Body of pancreas (tissue), 4 donors: Measurements from ENCODE around the gene PTPRS.

Experiments
- POLR2A ChIP-seq, 3 donors: fragments of 450-650 bp; IDR thresholded peaks; one replicate each; pipeline ENCODE4 v1.6.1; 2016; ENCODE audit warnings: antibody characterized with exemption in 3 of 3, mild to moderate bottlenecking in 2 of 3
- TF ChIP-seq, protein P1 (sequence below), 7 experiments: fragments of 450-650 bp in 4 of 7; fragments of 200-600 bp in 3 of 7; sonication (generic) in 3 of 7; IDR thresholded peaks; one replicate each; pipeline ENCODE4 v1.5.1; 2016 to 2019; ENCODE audit warnings: antibody characterized with exemption in 7 of 7

DNA sequence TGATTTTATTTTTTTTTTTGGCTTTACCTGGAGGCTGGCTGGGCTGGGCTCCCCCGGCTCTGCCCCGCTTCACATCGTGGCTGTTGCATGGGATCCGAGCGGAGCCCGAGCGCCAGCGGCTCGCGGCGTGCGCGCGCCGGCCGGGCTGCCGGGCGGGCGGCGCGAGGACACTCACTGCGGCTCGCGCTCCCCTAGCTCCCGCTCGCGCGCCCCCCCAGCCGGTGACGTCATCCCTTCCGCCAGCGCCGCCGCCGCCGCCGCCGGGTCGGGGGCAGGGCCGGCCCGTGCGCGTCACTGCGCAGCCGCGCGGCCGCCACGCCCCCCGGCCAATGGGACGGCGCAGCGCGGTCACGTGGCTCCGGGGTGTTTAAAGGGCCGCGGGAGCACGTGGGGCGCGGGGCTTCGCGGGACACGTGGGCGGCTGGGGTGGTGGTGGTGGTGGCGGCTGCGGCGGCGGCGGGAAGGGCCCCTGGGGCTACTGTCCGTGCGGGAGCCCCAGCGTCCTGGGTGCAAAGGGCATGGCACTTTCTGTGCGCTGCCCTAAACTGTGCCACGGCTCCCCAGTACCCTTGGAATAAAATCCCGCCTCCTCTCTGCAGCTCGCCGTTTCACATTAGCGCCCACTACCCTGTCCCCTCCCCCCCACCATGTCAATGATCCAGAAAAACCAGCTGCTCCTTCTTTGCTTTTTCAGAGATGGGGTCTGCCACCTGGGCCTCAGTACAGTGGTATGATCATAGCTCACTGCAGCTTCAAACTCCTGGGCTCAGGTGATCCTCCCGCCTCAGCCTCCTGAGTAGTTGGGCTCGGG, at the start of gene PTPRS:
- TF ChIP-seq, protein P1, sequence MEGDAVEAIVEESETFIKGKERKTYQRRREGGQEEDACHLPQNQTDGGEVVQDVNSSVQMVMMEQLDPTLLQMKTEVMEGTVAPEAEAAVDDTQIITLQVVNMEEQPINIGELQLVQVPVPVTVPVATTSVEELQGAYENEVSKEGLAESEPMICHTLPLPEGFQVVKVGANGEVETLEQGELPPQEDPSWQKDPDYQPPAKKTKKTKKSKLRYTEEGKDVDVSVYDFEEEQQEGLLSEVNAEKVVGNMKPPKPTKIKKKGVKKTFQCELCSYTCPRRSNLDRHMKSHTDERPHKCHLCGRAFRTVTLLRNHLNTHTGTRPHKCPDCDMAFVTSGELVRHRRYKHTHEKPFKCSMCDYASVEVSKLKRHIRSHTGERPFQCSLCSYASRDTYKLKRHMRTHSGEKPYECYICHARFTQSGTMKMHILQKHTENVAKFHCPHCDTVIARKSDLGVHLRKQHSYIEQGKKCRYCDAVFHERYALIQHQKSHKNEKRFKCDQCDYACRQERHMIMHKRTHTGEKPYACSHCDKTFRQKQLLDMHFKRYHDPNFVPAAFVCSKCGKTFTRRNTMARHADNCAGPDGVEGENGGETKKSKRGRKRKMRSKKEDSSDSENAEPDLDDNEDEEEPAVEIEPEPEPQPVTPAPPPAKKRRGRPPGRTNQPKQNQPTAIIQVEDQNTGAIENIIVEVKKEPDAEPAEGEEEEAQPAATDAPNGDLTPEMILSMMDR (IDR thresholded peaks at IDR 0.05) = no peak
- TF ChIP-seq POLR2A (IDR thresholded peaks at IDR 0.05) = no peak
